PFSK-1 (cell line): ENCODE measurements around the gene DNM1.

Experiments used
- POLR2AphosphoS5 ChIP-seq: IDR thresholded peaks from 2 replicates; pipeline ENCODE4 v1.6.1; 2012; ENCODE audit warnings: low read depth, mild to moderate bottlenecking, control low read depth, low read length, moderate library complexity
- SIN3A ChIP-seq: IDR thresholded peaks from 2 replicates; pipeline ENCODE4 v1.6.1; 2012; ENCODE audit warnings: mild to moderate bottlenecking, low read length, moderate library complexity, borderline replicate concordance; ENCODE audit not compliant: insufficient read depth
- TAF1 ChIP-seq: IDR thresholded peaks from 2 replicates; pipeline ENCODE4 v1.6.1; 2012; ENCODE audit warnings: low read length, control low read depth, borderline replicate concordance; ENCODE audit not compliant: insufficient read depth
- TF ChIP-seq, protein P1 (sequence below), 2 experiments: IDR thresholded peaks; 2 replicates each; pipeline versions ENCODE4 v1.6.1 to v1.8.0; 2011 to 2012; ENCODE audit warnings: low read depth in 2 of 2, low read length in 2 of 2, control low read depth in 1 of 2, inconsistent platforms in 1 of 2, mild to moderate bottlenecking in 1 of 2, moderate library complexity in 1 of 2; ENCODE audit not compliant: insufficient read depth in 1 of 2

DNA sequence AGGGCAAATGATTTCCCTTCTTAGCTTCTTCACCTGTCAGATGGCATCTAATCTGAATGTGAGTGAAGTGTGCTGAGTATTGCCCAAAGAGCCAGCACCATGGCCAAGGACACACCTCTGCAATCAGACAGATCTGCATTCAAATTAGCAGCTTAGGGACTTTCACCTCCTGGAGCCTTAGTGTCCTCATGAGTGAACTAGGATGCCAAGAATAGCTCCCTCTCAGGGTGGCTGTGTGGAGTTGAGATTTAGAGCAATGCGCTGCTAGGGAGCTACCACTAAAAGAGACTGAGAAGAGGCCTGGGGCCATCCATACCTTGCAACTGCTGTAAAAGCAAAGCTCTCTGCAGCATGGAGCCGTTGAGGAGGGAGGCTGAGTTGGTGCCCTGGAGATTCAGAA, 13.2 kb upstream of the DNM1 start:
- TF ChIP-seq, protein P1, sequence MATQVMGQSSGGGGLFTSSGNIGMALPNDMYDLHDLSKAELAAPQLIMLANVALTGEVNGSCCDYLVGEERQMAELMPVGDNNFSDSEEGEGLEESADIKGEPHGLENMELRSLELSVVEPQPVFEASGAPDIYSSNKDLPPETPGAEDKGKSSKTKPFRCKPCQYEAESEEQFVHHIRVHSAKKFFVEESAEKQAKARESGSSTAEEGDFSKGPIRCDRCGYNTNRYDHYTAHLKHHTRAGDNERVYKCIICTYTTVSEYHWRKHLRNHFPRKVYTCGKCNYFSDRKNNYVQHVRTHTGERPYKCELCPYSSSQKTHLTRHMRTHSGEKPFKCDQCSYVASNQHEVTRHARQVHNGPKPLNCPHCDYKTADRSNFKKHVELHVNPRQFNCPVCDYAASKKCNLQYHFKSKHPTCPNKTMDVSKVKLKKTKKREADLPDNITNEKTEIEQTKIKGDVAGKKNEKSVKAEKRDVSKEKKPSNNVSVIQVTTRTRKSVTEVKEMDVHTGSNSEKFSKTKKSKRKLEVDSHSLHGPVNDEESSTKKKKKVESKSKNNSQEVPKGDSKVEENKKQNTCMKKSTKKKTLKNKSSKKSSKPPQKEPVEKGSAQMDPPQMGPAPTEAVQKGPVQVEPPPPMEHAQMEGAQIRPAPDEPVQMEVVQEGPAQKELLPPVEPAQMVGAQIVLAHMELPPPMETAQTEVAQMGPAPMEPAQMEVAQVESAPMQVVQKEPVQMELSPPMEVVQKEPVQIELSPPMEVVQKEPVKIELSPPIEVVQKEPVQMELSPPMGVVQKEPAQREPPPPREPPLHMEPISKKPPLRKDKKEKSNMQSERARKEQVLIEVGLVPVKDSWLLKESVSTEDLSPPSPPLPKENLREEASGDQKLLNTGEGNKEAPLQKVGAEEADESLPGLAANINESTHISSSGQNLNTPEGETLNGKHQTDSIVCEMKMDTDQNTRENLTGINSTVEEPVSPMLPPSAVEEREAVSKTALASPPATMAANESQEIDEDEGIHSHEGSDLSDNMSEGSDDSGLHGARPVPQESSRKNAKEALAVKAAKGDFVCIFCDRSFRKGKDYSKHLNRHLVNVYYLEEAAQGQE (IDR thresholded peaks at IDR 0.05; ENCODE audit: insufficient read depth in 1 of 2, low read depth in 2 of 2, low read length in 2 of 2) = no peak
- TF ChIP-seq TAF1 = no peak
- TF ChIP-seq SIN3A = no peak
- no peak for TF ChIP-seq POLR2AphosphoS5
